COLO829 (cell line): ENCODE measurements around the gene ZNF488.
"Not testable (repeated sequence)": the region's sequence is repeated elsewhere in the genome, so short reads cannot be mapped to it uniquely, and the experiment has no call there.

Experiments used
- DNase-seq: peaks from one replicate; pipeline ENCODE4 v3.0.0; 2012; ENCODE audit warnings: low spot score

The ZNF488 gene, protein sequence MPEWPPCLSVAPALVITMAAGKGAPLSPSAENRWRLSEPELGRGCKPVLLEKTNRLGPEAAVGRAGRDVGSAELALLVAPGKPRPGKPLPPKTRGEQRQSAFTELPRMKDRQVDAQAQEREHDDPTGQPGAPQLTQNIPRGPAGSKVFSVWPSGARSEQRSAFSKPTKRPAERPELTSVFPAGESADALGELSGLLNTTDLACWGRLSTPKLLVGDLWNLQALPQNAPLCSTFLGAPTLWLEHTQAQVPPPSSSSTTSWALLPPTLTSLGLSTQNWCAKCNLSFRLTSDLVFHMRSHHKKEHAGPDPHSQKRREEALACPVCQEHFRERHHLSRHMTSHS

DNA sequence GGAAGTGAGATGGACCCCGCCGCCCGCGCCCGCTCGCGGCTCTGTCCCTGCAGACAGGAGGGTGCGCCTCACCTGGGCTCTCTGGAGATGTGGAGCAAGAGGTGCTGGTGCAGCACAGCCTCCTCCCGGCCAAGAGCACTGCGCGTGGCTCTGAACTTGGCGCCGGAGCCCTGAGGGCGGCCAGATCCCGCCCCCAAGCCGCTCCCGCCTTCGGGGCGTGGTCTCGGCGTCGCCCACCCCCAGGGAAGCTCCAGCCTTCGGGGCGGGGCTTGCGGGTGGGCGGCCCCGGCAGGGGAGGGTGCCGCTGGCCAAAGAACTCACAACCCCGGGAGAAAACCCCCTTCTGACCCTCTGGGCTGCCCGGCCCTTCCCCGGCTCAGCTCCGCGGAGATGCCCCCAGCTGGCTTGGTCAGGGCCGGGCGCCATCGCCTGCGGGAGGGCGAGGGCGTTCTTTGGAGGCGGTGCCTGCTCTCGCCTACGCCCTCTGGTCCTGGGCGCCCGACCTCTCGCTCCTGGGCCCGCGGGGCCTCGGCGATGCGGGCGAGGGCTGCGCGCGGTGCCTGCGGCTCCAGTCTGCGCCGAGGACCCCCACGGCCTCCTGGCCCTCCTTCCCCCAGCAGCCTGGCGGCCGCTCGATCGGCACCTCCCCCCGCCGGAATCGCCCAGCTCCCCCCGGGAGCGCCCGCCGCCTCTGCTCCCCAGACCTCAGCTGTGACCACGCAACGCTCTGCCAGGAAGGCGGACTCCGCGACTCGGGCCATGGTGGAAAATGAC, at the start of gene ZNF488:
TSS of gene ZNF488 (minus strand) at position 146 of the 774 bp plus-strand sequence. CDS start 15,464 bp downstream, outside the sequence.
- DNase-seq: peak; percentile 71

DNA sequence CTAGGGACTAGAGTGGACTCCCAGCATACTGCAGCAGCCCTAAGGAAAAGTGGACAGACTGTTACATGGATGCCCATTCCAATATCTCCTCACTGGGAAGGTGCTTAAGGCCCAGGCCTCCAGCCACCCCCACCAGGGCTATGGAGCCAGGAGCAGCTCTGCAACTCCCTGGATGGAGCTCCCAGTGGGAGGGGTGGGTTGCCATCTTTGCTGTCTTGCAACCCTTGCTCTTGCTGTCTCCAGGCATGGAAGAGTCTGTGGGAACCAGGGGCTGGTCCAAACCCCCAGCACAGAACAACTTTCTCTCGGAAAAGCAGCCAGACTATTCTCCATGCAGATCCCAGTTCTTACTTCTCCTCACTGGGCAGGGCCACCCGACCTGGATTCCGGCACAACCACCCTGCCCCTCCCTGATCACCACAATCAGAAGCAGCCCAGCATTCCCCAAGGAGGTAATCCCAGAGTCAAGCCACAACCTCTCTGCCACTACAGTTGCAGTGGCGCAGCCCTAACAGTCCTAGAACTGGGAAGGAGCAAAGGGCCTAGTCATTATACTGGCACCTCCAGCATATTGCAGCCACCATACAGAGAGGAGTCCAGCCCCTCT, 41.8 kb upstream of the ZNF488 start:
- DNase-seq: no peak

DNA sequence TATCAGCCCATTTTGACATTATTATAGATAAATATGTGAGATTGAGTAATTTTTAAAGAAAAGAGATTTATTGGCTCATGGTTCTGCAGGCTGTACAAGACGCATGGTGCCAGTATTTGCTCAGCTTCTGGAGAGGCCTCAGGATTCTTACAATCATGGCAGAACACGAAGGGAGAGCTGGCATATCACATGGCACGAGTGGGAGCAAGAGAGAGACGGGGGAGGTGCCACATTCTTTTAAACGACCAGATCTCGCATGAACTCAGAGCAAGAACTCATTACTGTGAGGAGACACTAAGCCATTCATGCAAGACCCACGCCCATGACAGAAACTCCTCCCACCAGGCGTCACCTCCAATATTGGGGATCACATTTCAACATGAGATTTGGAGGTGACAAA, 40.1 kb upstream of the ZNF488 start:
- DNase-seq: no peak

DNA sequence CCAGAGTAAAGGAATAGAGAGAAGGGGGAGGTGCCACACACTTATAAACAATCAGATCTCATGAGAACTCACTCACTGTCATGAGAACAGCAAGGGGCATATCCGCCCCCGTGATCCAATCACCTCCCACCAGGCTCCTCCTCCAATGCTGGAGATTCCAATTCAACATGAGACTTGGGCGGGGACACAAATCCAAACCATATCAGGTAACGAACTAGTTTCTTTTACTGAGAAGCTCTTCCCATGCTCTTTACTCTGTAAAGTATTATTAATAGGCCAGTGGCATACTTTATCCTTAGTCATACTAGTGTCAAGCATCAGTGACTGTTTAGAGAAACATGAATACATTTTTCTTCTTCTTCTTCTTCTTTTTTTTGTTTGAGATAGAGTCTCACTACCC, 39.4 kb upstream of the ZNF488 start:
- no peak for DNase-seq

DNA sequence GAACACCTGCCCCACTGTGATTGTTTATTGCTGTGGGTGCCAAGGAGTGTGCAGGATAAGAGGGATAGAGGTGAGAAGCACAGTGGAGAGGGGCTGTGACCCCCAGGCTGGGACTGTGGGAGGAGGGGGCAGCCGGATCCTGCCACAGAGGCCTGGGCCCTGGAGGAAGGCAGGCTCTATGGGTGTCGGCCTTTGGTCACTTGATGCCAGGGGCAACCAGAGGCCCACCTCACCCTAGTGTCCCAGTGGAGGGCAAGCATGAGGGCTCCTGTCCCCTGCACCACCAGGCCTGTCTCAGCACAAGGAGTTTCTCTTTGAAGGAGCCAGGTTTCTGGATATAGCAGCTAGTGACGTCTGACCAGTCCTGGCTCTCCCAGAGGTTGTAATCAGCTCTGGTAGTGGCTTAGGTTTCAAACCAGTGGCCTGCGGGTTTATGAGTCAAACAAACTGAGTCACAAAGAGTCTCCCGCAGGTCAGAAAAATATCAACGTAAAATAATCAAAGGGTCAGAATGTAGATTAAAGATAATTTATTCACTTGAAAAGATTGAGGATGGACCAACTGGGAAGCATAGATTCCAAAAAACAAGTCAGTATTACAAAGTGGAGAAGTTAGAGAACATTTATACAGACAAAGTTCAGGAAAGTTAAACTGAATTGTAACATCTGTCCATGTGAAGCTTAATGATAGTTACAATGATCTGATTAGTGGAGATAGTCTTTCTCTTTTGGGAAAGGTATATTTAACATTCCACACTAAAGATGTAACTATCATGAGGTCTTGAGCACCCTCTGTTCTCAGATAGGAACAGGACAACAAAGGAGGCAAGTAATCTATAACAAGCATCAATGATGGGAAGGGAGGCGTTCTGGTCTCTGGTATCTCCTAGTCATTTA, 37.2 kb upstream of the ZNF488 start:
- no peak for DNase-seq

DNA sequence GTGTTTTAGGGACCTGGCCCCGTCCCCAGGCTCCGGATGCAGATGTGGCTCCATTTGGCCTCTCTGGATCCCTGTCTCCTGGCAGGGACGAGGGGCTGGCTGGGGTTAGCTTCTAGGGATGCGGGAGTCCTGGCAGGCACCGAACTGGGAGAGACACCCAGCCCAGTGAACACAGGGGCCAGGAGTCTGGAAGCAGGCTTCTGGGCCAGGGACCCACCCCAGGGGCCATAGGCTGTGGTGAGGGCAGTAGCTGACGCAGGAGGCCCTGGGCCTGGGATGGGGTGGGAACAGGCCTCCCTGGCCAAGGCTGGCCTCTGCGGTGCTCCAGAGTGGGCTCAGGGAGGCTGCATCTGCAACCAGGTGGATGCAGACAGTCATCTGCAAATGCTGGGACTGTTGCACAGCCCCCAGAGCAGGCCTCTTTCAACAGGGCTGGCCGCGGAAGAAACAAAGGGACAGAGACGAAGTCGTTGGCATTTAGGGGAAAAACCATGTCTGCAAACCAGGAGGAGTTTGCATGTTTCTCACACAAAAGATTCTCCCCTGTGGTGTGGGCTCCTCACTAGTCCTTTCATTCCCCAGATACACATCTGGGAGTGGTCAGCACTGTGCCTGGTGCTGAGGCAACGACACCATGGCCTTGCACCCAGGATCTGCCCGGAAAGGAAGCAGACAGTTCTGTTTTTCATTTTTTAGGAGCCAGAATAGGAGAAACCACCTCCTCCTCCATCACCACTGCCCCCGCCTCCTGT, 36.4 kb upstream of the ZNF488 start:
- DNase-seq: no peak

DNA sequence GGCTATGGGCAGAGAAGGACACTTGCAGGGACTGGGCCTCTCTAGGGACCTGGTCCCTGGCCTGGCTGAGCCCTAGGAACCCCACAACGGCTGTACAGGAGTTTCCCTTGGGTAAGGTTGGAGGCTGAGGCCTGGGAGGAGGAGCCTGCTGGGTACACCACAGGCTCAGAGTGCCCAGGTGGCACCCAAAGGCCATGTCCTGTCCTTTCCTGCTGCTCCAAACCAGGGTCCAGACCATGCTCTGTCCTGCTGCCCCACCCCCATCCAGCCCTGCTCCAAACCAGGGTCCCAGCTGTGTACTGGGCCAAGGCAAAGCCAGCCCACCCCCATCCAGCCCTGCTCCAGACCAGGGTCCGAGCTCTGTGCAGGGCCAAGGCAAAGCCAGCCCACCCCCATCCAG, 35.3 kb upstream of the ZNF488 start:
- no peak for DNase-seq

DNA sequence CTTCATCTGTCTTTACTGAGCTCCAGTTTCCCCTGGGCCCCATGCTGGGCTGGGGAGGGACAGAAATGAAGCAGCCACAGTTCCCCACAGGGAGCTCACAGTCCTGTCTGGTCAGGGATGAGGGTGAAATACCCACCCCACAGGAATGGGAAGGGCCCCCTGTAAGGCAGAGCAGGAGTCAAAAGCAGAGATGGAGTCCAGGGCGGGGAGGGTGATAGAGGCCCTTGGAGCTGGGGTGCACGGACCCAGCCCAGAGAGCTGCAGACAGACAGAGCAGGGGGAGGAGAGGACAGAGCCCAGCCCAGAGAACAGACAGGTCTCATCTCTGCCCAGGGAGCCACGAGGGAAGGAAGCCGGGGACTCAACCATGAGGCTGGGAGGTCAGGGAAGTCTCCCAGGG, 34.9 kb upstream of the ZNF488 start:
- no peak for DNase-seq

DNA sequence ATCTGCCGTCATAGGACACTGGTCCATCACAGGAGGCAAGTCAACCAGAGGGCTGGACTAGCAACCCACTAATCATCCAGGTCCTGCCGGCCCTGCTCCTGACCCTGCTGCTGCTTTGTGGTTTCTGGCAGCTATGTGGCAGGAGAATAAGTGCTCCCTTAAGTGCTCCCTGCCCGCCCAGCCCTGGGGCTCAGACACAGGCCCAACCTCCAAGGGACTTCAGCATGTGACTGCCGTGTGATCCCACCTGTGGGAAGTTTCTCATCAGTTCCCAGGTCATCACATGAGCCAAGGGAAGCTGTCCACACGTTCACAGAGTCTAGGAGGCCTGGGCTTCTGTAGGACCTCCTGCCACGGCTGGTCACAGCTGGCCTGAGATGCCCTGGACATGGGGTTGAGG, 34.2 kb upstream of the ZNF488 start:
- DNase-seq: no peak

DNA sequence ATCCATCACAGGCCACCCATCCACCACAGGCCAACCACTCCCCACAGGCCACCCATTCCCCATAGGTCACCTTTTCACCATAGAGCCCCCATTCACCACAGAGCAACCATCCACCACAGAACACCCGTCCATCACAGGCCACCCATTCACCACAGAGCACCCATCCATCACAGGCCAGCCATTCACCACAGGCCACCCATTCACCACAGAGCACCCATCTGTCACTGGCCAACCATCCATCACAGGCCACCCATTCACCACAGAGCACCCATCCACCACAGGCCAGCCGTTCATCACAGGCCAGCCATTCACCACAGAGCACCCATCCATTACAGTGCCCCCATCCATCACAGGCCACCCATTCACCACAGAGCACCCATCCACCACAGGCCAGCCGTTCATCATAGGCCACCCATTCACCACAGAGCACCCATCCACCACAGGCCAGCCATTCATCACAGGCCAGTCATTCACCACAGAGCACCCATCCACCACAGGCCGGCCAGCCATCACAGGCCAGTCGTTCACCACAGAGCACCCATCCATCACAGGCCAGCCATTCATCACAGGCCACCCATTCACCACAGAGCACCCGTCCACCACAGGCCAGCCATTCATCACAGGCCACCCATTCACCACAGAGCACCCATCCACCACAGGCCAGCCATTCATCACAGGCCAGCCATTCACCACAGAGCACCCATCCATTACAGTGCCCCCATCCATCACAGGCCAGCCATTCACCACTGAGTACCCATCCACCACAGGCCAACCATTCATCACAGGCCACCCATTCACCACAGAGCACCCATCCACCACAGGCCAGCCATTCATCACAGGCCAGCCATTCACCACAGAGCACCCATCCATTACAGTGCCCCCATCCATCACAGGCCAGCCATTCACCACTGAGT, 32.5 kb upstream of the ZNF488 start:
- not testable (repeated sequence) for DNase-seq

DNA sequence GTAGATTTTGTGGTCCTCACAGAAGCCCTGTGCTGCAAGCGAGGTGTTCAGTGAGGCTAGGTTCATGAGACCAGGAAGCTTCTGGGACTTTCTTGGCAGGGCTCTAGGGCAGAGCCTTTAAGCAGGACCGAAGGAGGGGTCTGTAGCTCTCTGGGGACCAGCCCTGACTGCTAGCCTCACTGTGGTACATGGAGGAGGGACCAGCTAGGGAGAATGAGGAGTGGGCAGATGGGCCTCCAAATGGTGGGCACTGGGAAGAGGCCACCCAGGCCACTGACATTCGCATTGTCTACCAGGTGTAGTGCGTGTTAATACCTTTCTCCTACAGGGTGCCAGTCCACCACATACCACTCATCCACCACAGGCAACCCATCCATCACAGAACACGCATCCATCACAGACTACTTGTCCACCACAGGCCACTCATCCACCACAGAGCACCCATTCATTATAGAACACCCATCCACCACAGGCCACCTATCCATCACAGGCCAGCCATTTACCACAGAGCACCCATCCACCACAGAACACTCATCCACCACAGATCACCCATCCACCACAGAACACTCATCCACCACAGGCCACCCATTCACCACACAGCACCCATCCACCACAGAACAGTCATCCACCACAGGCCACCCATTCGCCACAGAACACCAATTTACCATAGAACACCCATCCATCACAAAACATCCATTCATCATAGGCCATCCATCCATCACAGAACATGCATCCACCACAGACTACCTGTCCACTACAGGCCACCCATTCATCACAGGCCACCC, 31.6 kb upstream of the ZNF488 start:
- no peak for DNase-seq

DNA sequence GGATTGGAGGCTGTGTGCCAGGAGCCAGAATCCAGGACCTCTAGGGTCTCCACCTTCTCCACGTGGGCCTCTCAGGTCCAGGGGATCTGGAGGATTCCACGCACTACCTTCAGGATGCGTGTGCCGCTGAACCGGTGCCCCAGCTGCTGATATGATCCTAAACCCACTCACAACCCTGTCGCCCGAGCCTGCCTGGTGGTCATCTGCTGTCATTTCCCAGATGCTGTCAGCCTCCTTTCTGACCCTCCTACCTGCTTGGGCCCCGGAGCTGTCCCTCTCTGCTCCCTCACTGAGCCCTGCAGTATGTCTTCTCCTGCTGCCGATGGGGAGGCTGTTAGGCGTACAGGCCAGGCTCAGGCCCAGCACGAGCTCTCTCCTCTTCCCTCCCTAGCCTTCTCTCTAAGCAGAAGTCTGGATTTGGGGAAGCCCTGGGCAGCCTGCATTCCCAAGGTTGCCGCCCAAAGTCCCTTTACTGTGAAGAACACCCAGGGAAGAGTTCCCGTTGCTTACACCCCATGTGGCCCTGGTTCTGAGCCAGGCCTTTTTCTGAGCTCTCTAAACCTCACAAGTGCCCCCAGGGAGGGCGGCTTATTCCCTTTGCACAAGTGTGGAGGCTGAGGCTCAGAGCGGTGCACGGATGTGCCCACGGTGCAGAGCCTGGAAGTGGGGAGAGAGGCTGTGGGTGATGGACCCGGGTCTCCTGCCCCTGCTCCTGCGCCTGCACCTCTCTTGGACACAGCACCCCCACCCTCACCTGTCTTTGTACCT, 30.8 kb upstream of the ZNF488 start:
- no peak for DNase-seq

DNA sequence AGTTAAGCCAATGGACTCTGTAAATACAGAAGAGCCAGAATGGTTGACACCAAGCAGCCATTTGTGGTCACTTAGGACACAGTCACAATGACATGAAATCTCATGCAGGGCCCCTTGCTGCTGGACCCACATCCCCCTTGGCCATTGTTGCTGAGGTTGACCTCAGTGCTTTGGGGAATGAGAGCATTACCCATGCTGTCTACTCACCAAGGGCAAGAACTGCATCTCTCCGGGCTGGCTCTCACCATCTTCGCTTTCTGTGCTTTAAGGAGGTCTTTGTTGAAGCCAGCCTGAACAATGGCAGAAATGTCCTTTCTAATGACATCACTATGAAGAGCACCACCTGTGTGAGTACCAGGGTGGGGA, 30.1 kb upstream of the ZNF488 start:
- DNase-seq: no peak

DNA sequence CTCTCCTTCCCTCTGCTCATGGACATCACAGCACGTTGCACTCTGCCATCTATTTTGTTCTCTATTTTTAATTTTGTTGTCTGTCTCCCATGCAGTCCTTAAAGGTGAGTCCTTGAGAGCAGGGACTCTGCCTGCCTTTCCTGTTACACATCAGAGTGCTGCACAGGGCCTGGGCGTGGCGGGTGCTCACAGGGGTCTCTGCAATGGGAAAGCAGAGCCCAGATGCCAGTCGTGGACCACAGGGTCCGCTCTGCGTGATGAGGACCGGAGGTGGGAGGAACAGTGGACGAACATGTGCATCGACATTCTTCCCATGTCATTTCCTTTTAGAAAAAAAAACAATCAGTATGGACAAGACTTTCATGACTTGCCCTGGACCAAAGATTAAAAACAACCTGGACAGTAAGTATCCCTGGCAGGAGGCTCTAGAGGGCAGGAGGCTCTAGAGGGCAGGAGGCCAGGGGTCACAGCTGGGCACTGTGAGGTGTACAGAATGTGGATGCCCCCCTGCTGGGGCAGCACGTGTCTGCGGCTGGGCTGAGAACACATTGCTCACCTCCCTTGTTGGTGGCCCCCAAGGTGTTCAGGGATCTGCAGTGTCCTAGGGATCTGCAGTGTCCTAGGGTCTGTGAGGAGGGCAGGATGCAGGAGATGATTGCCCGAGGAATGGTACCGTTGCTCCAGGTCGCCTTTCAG, 29.6 kb upstream of the ZNF488 start:
- no peak for DNase-seq

DNA sequence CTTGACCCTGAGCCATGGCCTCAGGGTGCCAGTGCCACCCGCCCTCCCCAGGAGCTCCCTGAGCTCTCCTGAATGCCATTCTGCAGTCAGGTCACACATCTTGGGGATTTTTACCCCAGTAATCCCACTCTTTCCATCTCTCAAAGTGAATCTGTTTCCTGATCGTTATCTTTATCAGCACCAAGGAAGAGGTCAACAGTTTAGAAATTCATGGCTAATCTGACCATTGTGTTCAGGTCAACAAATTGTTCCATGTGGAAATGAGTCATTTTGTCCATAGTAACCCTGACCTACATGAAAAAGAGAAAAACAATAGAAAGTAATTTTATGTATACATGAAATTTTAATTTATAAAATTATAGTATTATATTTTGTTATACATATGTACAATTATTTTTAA, 28.8 kb upstream of the ZNF488 start:
- DNase-seq: no peak

DNA sequence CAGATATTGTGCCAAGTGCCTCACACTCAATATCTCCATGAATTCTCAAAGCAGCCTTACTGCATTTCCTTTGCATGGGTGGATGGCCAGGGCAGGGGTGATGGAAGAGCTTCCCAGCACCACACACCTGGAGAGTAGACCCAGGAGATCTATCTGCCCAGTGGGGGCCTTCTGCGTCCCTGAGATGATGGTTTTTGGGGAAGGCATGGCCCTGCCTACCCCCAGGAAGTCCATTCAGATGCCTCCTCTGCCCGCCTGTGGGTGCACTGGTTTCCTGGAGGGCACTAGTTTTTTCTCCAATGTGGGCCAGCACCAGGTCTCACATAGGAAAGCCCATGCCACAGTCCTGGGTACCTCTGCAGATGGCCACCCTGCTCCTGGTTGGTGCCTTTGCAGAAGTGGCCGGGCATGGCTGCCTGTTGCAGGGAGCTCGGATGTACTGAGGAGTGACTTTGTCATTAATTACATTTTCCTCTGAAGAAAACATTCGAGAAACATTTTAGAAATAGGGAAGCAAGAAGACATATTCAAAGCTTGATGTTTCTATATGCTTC, 28.2 kb upstream of the ZNF488 start:
- no peak for DNase-seq

DNA sequence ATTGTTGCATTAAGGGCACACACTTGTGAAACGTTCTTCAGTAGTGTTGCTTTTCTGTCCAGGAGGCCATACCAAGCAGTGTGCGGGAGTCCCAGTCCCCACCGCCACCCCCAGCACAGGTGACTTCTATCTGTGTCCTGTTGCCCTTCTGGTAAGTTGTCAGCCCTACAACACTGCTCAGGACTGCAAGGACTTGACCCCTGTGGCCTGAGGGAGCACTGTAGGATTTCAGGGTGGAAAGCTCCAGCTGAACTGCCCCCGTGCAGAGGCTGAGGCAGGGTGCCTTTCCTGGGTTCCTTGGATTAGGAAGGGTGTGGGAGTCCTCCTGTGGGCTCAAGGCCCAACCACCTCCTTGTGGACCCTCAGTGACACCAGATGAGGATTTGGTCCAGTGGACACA, 26.8 kb upstream of the ZNF488 start:
- no peak for DNase-seq

DNA sequence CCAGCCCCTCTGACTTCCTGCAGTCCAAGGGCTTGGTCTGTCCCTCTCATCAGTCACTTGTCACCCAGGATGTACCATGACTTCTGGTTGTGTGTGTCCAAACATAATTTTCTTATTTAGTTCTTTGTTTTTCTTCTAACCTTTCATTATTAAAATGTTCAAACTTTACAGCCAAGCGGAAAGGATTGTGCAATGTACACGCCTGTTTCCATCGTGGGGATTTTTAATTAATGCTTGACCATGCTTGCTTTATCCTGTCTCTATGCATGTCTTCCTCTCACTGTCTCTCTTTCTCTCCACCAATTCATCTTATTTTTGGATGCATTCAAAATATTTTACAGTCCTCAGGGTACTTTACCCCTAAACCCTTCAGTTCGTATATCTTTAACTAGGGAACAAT, 26.2 kb upstream of the ZNF488 start:
- no peak for DNase-seq
